HFFc6 (cell line): ENCODE results near the gene SIDT2. TPM values are rescaled to one million over a fixed set of nuclear protein-coding genes. Genes with fewer than 3 reads are reported as not detected.

Experiments
- DNase-seq: peaks from one replicate; pipeline ENCODE4 v3.0.0-alpha.2; 2018
- H3K27ac Mint-ChIP-seq: 2 replicates; pipeline ENCODE4 v1.8.0; 2020; ENCODE audit warnings: mild to moderate bottlenecking, mixed read lengths
- H3K27me3 Mint-ChIP-seq: 2 replicates; pipeline ENCODE4 v1.8.0; 2021; ENCODE audit warnings: mild to moderate bottlenecking, moderate library complexity, mixed read lengths; ENCODE audit not compliant: insufficient read depth
- H3K36me3 Mint-ChIP-seq: 2 replicates; pipeline ENCODE4 v1.8.0; 2021; ENCODE audit warnings: low read depth, mixed read lengths
- H3K4me1 Mint-ChIP-seq: 2 replicates; pipeline ENCODE4 v1.8.0; 2020; ENCODE audit warnings: low read depth, mixed read lengths
- H3K4me3 Mint-ChIP-seq: 2 replicates; pipeline ENCODE4 v1.8.0; 2020; ENCODE audit warnings: mild to moderate bottlenecking, moderate library complexity, mixed read lengths
- H3K9me3 Mint-ChIP-seq: 2 replicates; pipeline ENCODE4 v1.8.0; 2020; ENCODE audit warnings: mild to moderate bottlenecking, mixed read lengths
- CTCF ChIP-seq: fragments of 200-600 bp; sonication (generic); IDR thresholded peaks from 2 replicates; pipeline ENCODE4 v1.5.0; 2021; ENCODE audit warnings: antibody characterized with exemption, mild to moderate bottlenecking
- total RNA-seq, 6 experiments: library from RNA; stranded (reverse); fragmentation: NEBNext Ultra II Directional; extraction: Animal tissue kit (Norgen Biotek cat#: 25700); gene quantifications; 2 replicates in 1 of 6; 3 replicates in 5 of 6; pipeline ENCODE4 v1.2.3, GENCODE V29; 2021

The SIDT2 gene
- total RNA-seq, 6 experiments from 2014 or later, result 33.9 to 53.9 (median 37.7) TPM

- Mint-ChIP-seq H3K27me3 (peaks cover 19% of the 10 kb centered on the region), H3K4me3 (no peak overlapping the region), H3K36me3 (peaks cover 18% of the 10 kb centered on the region), H3K27ac (peak overlapping the region; percentile 63; the same call in 1 of the 2 replicates), H3K9me3 (no peaks in the 10 kb centered on the region), H3K4me1 (peaks cover 7% of the 10 kb centered on the region)
- no peak for TF ChIP-seq CTCF
- DNase-seq, result no peak
These were observed 32.1 kb downstream of the SIDT2 start for GRCh38 chr11:117210620-117211019.

GRCh38 chr11:117212697-117213355 lies 34.3 kb downstream of the SIDT2 start:
- Mint-ChIP-seq H3K27me3 (peaks cover 19% of the 10 kb centered on the region), H3K4me1 (no peaks in the 10 kb centered on the region), H3K9me3 (no peaks in the 10 kb centered on the region), H3K4me3 (no peak overlapping the region), H3K36me3 (peaks cover 24% of the 10 kb centered on the region), H3K27ac (no peak overlapping the region)
- DNase-seq, result no peak
- no peak for TF ChIP-seq CTCF

GRCh38 chr11:117214404-117215110 lies 36.0 kb downstream of the SIDT2 start:
- H3K4me1 Mint-ChIP-seq, result no peaks in the 10 kb centered on the region
- H3K27me3 Mint-ChIP-seq, result peaks cover 13% of the 10 kb centered on the region
- H3K27ac Mint-ChIP-seq, result no peak overlapping the region
- no peak for DNase-seq
- TF ChIP-seq CTCF, result no peak
- peaks cover 34% of the 10 kb centered on the region for H3K36me3 Mint-ChIP-seq
- no peak overlapping the region for H3K4me3 Mint-ChIP-seq
- no peaks in the 10 kb centered on the region for H3K9me3 Mint-ChIP-seq

- TF ChIP-seq CTCF, result no peak
- Mint-ChIP-seq H3K4me3 (no peak overlapping the region), H3K27me3 (peaks cover 10% of the 10 kb centered on the region), H3K4me1 (peaks cover 15% of the 10 kb centered on the region), H3K36me3 (peaks cover 34% of the 10 kb centered on the region), H3K9me3 (no peaks in the 10 kb centered on the region), H3K27ac (no peak overlapping the region)
- no peak for DNase-seq
These were observed 38.9 kb downstream of the SIDT2 start for GRCh38 chr11:117217141-117218084.

- peaks cover 29% of the 10 kb centered on the region for H3K36me3 Mint-ChIP-seq
- no peak overlapping the region for H3K4me3 Mint-ChIP-seq
- H3K27ac Mint-ChIP-seq, result no peak overlapping the region
- TF ChIP-seq CTCF, result no peak
- H3K4me1 Mint-ChIP-seq, result peaks cover 20% of the 10 kb centered on the region
- no peak for DNase-seq
- H3K27me3 Mint-ChIP-seq, result peaks cover 8% of the 10 kb centered on the region
- no peaks in the 10 kb centered on the region for H3K9me3 Mint-ChIP-seq
These were observed 39.8 kb downstream of the SIDT2 start for GRCh38 chr11:117218133-117218915.
